ENCODE measurements around the gene ACVRL1. TPM values are rescaled to one million over a fixed set of nuclear protein-coding genes. Genes with fewer than 3 reads are reported as not detected.

ACVRL1 gene
- total RNA-seq, 4 donors from 2014 or later: 68.4 to 318 (median 80.7) TPM

DNA sequence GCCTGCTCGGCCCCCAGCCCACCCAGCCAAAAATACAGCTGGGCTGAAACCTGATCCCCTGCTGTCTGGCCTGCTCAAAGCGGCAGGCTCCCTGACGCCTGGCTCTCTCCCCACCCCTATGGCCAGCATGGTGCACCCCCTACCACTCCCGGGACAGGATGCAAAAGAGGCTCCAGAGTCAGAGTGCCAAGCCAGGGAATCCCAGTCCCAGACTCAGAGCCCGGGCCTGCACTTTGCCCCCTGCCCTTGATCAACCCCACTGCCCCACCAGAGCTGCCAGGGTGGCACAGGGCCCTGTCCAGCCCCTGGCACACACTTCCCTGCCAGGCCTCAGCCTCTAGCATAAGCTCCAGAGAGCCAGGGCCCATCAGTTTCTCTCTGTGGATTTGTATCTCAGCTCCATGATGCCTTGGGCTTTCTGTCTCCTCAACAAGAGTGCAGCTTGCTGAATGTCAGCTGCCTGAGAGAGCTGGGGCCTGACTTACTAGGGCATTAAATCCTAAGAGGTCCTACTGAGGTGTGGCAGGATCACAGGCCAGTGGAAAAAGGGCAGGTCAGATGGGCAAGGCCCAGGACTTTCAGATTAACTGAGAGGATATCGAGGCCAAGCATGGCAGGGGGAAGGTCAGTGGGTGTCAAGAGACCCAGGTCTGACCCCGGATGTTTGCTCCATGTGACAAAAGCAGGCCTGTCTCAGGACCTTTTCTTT, 13.9 kb downstream of the ACVRL1 start:
- H3K4me3 ChIP-seq: no peak overlapping the region
- no peaks in the 10 kb centered on the region for H3K27me3 ChIP-seq
- H3K36me3 ChIP-seq: peaks cover 0 to 18% (median 0%) of the 10 kb centered on the region in 3 donors
- 31 to 47% methylated on average over 4 to 5 of the region's 7 CpGs for WGBS, 2 donors
- peaks cover 0 to 48% (median 16%) of the 10 kb centered on the region in 4 donors for H3K4me1 ChIP-seq
- peak overlapping the region in 1 of 4 donors; percentile 26 for H3K27ac ChIP-seq
- no peak for DNase-seq (ENCODE audit: low spot score in 2 of 2)
- H3K9me3 ChIP-seq: no peaks in the 10 kb centered on the region
- TF ChIP-seq POLR2A (IDR thresholded peaks at IDR 0.05) (no peak), EP300 (IDR thresholded peaks at IDR 0.05) (no peak)
- TF ChIP-seq, protein P1, sequence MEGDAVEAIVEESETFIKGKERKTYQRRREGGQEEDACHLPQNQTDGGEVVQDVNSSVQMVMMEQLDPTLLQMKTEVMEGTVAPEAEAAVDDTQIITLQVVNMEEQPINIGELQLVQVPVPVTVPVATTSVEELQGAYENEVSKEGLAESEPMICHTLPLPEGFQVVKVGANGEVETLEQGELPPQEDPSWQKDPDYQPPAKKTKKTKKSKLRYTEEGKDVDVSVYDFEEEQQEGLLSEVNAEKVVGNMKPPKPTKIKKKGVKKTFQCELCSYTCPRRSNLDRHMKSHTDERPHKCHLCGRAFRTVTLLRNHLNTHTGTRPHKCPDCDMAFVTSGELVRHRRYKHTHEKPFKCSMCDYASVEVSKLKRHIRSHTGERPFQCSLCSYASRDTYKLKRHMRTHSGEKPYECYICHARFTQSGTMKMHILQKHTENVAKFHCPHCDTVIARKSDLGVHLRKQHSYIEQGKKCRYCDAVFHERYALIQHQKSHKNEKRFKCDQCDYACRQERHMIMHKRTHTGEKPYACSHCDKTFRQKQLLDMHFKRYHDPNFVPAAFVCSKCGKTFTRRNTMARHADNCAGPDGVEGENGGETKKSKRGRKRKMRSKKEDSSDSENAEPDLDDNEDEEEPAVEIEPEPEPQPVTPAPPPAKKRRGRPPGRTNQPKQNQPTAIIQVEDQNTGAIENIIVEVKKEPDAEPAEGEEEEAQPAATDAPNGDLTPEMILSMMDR (IDR thresholded peaks at IDR 0.05): no peak

DNA sequence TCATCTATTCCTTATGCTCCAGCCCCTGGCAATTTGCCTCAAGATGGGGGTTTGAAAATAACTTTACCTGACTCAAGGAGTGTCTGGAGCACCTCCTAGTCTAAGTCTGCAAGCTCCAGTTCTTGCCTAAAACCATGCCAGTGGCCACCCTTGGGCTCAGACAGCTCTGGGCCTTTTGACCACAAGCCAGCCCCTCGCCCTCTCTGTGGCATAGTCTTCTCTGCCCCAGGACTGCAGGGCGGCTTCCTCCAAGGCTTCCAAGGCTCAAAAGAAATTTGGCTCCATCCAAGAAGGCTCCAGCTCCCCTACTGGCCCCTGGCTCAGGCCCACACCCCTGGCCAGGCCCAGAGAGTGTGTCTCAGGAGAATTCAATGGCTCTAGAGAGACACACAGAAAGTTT, 14.8 kb downstream of the ACVRL1 start:
- whole genome bisulfite sequencing, 2 donors: 96 to 100% methylated on average over 2 of the region's 2 CpGs
- no peak for DNase-seq (ENCODE audit: low spot score in 2 of 2)
- Histone ChIP-seq H3K27ac (peak overlapping the region in 3 of 4 donors; percentile 70 to 83 (median 71)), H3K4me3 (no peak overlapping the region), H3K27me3 (no peaks in the 10 kb centered on the region), H3K4me1 (peaks cover 0 to 48% (median 16%) of the 10 kb centered on the region in 4 donors), H3K36me3 (peaks cover 0 to 18% (median 0%) of the 10 kb centered on the region in 3 donors), H3K9me3 (no peaks in the 10 kb centered on the region)
- no peak for TF ChIP-seq POLR2A (IDR thresholded peaks at IDR 0.05)
- TF ChIP-seq, protein P1 (IDR thresholded peaks at IDR 0.05): no peak
- TF ChIP-seq EP300 (IDR thresholded peaks at IDR 0.05): no peak

DNA sequence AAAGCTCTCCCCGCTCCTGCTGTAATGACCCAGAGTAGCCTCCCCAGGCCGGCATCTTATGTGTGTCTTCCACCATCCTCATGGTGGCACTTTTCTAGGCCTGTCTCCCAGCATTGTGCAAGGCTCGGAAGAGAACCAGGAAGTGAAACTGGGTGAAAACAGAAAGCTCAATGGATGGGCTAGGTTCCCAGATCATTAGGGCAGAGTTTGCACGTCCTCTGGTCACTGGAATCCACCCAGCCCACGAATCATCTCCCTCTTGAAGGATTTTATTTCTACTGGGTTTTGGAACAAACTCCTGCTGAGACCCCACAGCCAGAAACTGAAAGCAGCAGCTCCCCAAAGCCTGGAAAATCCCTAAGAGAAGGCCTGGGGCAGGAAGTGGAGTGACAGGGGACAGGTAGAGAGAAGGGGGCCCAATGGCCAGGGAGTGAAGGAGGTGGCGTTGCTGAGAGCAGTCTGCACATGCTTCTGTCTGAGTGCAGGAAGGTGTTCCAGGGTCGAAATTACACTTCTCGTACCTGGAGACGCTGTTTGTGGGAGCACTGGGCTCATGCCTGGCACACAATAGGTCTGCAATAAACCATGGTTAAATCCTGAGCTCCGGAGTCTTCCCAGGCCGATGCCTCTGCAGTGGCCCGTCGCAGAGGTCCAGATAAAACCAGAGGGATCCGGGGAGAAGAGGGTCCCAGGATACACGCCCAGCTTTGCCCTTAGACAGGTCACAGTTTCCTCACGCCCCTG, 15.6 kb downstream of the ACVRL1 start:
- Histone ChIP-seq H3K4me3 (peak overlapping the region in 2 of 4 donors; percentile 8 to 12), H3K36me3 (peaks cover 0 to 18% (median 0%) of the 10 kb centered on the region in 3 donors), H3K9me3 (no peaks in the 10 kb centered on the region), H3K4me1 (peaks cover 0 to 40% (median 16%) of the 10 kb centered on the region in 4 donors), H3K27ac (peak overlapping the region in 3 of 4 donors; percentile 70 to 83 (median 71)), H3K27me3 (no peaks in the 10 kb centered on the region)
- TF ChIP-seq, protein P1 (IDR thresholded peaks at IDR 0.05): no peak
- peak in 1 of 2 donors; percentile 81 for TF ChIP-seq EP300 (IDR thresholded peaks at IDR 0.05)
- WGBS, 2 donors: 51% methylated on average over 16 of the region's 16 CpGs
- DNase-seq (ENCODE audit: low spot score in 2 of 2): peak in 1 of 2 donors; percentile 69

DNA sequence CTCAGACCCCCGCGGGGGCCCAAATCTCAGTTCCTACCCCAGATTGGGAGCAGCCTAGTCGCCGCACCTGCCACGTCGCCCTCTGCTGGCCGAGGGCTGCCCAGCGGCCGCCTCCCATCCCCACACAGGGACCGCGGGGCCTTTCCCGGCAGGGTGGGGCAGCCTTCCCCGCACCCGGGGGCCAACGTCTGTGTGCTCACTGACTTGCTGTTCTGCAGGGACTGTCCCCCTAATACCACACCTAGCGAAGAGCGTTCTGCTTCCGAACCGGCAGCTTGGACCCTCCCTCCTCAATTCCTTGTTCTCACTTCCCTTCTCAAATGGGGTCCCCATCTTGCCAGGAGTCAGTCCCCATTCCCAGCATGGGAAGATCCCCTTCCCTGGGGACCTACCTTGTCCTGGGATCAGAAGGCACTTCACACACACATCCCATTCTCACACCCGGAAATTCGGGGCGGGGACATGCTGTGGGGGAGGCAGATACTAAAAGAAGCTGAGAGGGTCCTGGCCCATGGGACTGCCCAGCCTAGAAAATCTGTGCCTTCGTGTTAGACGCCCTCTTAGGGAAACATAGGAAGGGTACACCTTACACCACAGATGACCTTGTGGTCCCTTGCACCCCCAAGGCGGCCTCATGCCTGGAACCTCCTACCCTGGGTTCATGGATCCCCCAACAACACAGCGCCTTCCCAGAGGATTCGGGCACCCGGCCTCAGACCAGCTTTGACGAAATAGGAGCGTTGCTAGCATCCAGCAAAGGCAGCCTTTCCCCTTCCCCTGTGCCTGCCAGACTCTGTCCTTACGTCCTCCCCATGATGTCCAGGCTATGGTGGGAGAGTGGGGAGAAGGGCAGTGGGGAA, 16.4 kb downstream of the ACVRL1 start:
- DNase-seq (ENCODE audit: low spot score in 2 of 2): peak; percentile 39 to 60
- TF ChIP-seq, protein P1 (IDR thresholded peaks at IDR 0.05): peak; percentile 79 to 87 (median 81)
- TF ChIP-seq POLR2A (IDR thresholded peaks at IDR 0.05) (no peak), EP300 (IDR thresholded peaks at IDR 0.05) (peak in 1 of 2 donors; percentile 33)
- peaks cover 0 to 40% (median 16%) of the 10 kb centered on the region in 4 donors for H3K4me1 ChIP-seq
- peaks cover 0 to 17% (median 0%) of the 10 kb centered on the region in 3 donors for H3K36me3 ChIP-seq
- H3K4me3 ChIP-seq: peak overlapping the region in 2 of 4 donors; percentile 8 to 12
- H3K27me3 ChIP-seq: no peaks in the 10 kb centered on the region
- 37 to 40% methylated on average over 24 to 25 of the region's 31 CpGs for WGBS, 2 donors
- H3K9me3 ChIP-seq: no peaks in the 10 kb centered on the region
- peak overlapping the region in 3 of 4 donors; percentile 70 to 83 (median 71) for H3K27ac ChIP-seq

Data from tibial nerve (tissue), 4 donors.